Activated T-cell treated with anti-CD3 and anti-CD28 coated beads, Interleukin-2, amount 50 U/mL, for 72 hours (primary cell): ENCODE data around the gene TMEM72. TPM values are rescaled to one million over a fixed set of nuclear protein-coding genes. Genes with fewer than 3 reads are reported as not detected.
A peak's percentile ranks its signal among the peaks of the same experiment; 100 is the strongest.

Source experiments
- ATAC-seq, 2 donors: fragments of 150-1000 bp; cut with Tn5 transposase; replicated peaks in 1 of 2; 2 replicates each; pipeline ENCODE4 v1.10.0; 2021; ENCODE audit warnings: moderate library complexity in 2 of 2, mild to moderate bottlenecking in 1 of 2
- DNase-seq, 2 donors: peaks; one replicate each; pipeline ENCODE4 v3.0.0; 2021 to 2022; ENCODE audit warnings: mixed read lengths in 1 of 2
- H3K27ac Mint-ChIP-seq: one replicate; pipeline ENCODE4 v1.8.0; 2022; ENCODE audit warnings: mild to moderate bottlenecking, moderate library complexity, mixed read lengths
- H3K27me3 Mint-ChIP-seq: one replicate; pipeline ENCODE4 v1.8.0; 2022; ENCODE audit warnings: low read depth, mixed read lengths
- H3K36me3 Mint-ChIP-seq, 2 donors: one replicate each; pipeline ENCODE4 v1.8.0; 2022; ENCODE audit warnings: mixed read lengths in 2 of 2, mild to moderate bottlenecking in 1 of 2; ENCODE audit not compliant: insufficient read depth in 2 of 2
- H3K4me1 Mint-ChIP-seq: one replicate; pipeline ENCODE4 v1.8.0; 2022; ENCODE audit warnings: low read depth, mixed read lengths
- H3K4me3 Mint-ChIP-seq, 2 donors: one replicate each; pipeline ENCODE4 v1.8.0; 2022; ENCODE audit warnings: mild to moderate bottlenecking in 2 of 2, mixed read lengths in 2 of 2, moderate library complexity in 2 of 2
- H3K9me3 Mint-ChIP-seq, 2 donors: one replicate each; pipeline ENCODE4 v1.8.0; 2022; ENCODE audit warnings: mixed read lengths in 2 of 2
- total RNA-seq, 2 donors: library from RNA; stranded (reverse); gene quantifications; one replicate each; pipeline ENCODE4 v1.2.3, GENCODE V29; 2022

Gene TMEM72
- total RNA-seq, 2 donors from 2014 or later = not detected

- ATAC-seq (peak in 1 of 2 donors; percentile 16), DNase-seq (no peak)
- peaks cover 41% of the 10 kb centered on the region for H3K4me1 Mint-ChIP-seq
- no peaks in the 10 kb centered on the region for H3K36me3 Mint-ChIP-seq
- H3K9me3 Mint-ChIP-seq = no peaks in the 10 kb centered on the region
- H3K4me3 Mint-ChIP-seq = peak overlapping the region; percentile 11 to 55
- no peaks in the 10 kb centered on the region for H3K27me3 Mint-ChIP-seq
- no peak overlapping the region for H3K27ac Mint-ChIP-seq
These were observed 56.5 kb downstream of the TMEM72 start for GRCh38 chr10:44967616-44968015.

- peaks cover 41% of the 10 kb centered on the region for H3K4me1 Mint-ChIP-seq
- H3K4me3 Mint-ChIP-seq = peak overlapping the region; percentile 11 to 55
- DNase-seq (no peak), ATAC-seq (peak; percentile 36 to 47)
- H3K27me3 Mint-ChIP-seq = no peaks in the 10 kb centered on the region
- H3K36me3 Mint-ChIP-seq = no peaks in the 10 kb centered on the region
- no peak overlapping the region for H3K27ac Mint-ChIP-seq
- H3K9me3 Mint-ChIP-seq = no peaks in the 10 kb centered on the region
These were observed 57.0 kb downstream of the TMEM72 start for GRCh38 chr10:44968091-44968490.

- ATAC-seq = peak; percentile 47 to 61
- H3K4me3 Mint-ChIP-seq = peak overlapping the region; percentile 1 to 11
- peak in 1 of 2 donors; percentile 28 for DNase-seq
- H3K36me3 Mint-ChIP-seq = no peaks in the 10 kb centered on the region
- no peaks in the 10 kb centered on the region for H3K27me3 Mint-ChIP-seq
- no peaks in the 10 kb centered on the region for H3K9me3 Mint-ChIP-seq
- peaks cover 47% of the 10 kb centered on the region for H3K4me1 Mint-ChIP-seq
- H3K27ac Mint-ChIP-seq = no peak overlapping the region
These were observed 57.6 kb downstream of the TMEM72 start for GRCh38 chr10:44968500-44969400.

- DNase-seq (no peak), ATAC-seq (no peak)
- Mint-ChIP-seq H3K4me3 (no peak overlapping the region), H3K27me3 (no peaks in the 10 kb centered on the region), H3K9me3 (no peaks in the 10 kb centered on the region), H3K4me1 (peaks cover 49% of the 10 kb centered on the region), H3K36me3 (no peaks in the 10 kb centered on the region), H3K27ac (no peak overlapping the region)
These were observed 58.7 kb downstream of the TMEM72 start for GRCh38 chr10:44969854-44970253.

- ATAC-seq (no peak), DNase-seq (no peak)
- no peaks in the 10 kb centered on the region for H3K36me3 Mint-ChIP-seq
- H3K4me3 Mint-ChIP-seq = no peak overlapping the region
- H3K27me3 Mint-ChIP-seq = no peaks in the 10 kb centered on the region
- no peak overlapping the region for H3K27ac Mint-ChIP-seq
- H3K9me3 Mint-ChIP-seq = no peaks in the 10 kb centered on the region
- H3K4me1 Mint-ChIP-seq = peaks cover 42% of the 10 kb centered on the region
These were observed 59.8 kb downstream of the TMEM72 start for GRCh38 chr10:44970812-44971395.

- no peaks in the 10 kb centered on the region for H3K9me3 Mint-ChIP-seq
- peaks cover 40% of the 10 kb centered on the region for H3K4me1 Mint-ChIP-seq
- no peaks in the 10 kb centered on the region for H3K27me3 Mint-ChIP-seq
- DNase-seq (no peak), ATAC-seq (no peak)
- H3K36me3 Mint-ChIP-seq = no peaks in the 10 kb centered on the region
- no peak overlapping the region for H3K27ac Mint-ChIP-seq
- no peak overlapping the region for H3K4me3 Mint-ChIP-seq
These were observed 60.3 kb downstream of the TMEM72 start for GRCh38 chr10:44971434-44971833.

- Mint-ChIP-seq H3K27ac (no peak overlapping the region), H3K4me3 (no peak overlapping the region), H3K9me3 (no peaks in the 10 kb centered on the region), H3K4me1 (peaks cover 38% of the 10 kb centered on the region), H3K36me3 (no peaks in the 10 kb centered on the region), H3K27me3 (no peaks in the 10 kb centered on the region)
- no peak for ATAC-seq
- no peak for DNase-seq
These were observed 61.0 kb downstream of the TMEM72 start for GRCh38 chr10:44971935-44972757.

GRCh38 chr10:44972874-44973306, 61.8 kb downstream of the TMEM72 start:
- Mint-ChIP-seq H3K27ac (no peak overlapping the region), H3K27me3 (no peaks in the 10 kb centered on the region), H3K9me3 (no peaks in the 10 kb centered on the region), H3K36me3 (no peaks in the 10 kb centered on the region), H3K4me3 (no peak overlapping the region), H3K4me1 (peaks cover 31% of the 10 kb centered on the region)
- no peak for ATAC-seq
- no peak for DNase-seq

GRCh38 chr10:44973323-44974081, 62.4 kb downstream of the TMEM72 start:
- ATAC-seq = no peak
- H3K4me1 Mint-ChIP-seq = peaks cover 25% of the 10 kb centered on the region
- peak overlapping the region in 1 of 2 donors; percentile 78 for H3K4me3 Mint-ChIP-seq
- no peak for DNase-seq
- H3K27me3 Mint-ChIP-seq = no peaks in the 10 kb centered on the region
- H3K9me3 Mint-ChIP-seq = no peaks in the 10 kb centered on the region
- no peak overlapping the region for H3K27ac Mint-ChIP-seq
- H3K36me3 Mint-ChIP-seq = no peaks in the 10 kb centered on the region

GRCh38 chr10:44974082-44974627, 63.0 kb downstream of the TMEM72 start:
- H3K36me3 Mint-ChIP-seq = no peaks in the 10 kb centered on the region
- no peak for DNase-seq
- no peaks in the 10 kb centered on the region for H3K27me3 Mint-ChIP-seq
- peak overlapping the region; percentile 70 to 78 for H3K4me3 Mint-ChIP-seq
- H3K9me3 Mint-ChIP-seq = no peaks in the 10 kb centered on the region
- peaks cover 22% of the 10 kb centered on the region for H3K4me1 Mint-ChIP-seq
- no peak for ATAC-seq
- no peak overlapping the region for H3K27ac Mint-ChIP-seq

GRCh38 chr10:44974628-44975430, 63.7 kb downstream of the TMEM72 start:
- Mint-ChIP-seq H3K27ac (peak overlapping the region; percentile 54), H3K4me3 (peak overlapping the region; percentile 70 to 78), H3K4me1 (peaks cover 25% of the 10 kb centered on the region), H3K9me3 (no peaks in the 10 kb centered on the region), H3K36me3 (no peaks in the 10 kb centered on the region), H3K27me3 (no peaks in the 10 kb centered on the region)
- DNase-seq = peak; percentile 69 to 85
- peak; percentile 94 to 96 for ATAC-seq
